Measurements from ENCODE around the gene CACNB1. TPM values are rescaled to one million over a fixed set of nuclear protein-coding genes. Genes with fewer than 3 reads are reported as not detected.

The CACNB1 gene
- total and polyA plus RNA-seq, 2 of the 13 experiments (the other 11 are each of a cell fraction or from before 2014, with no cell fraction given): 0.75 to 1.5 TPM

- 0 out of 2 replicates have a peak, but pooled peaks have one; percentile 3 for TF ChIP-seq ZNF646 (CRISPR knock-in tag; IDR thresholded peaks at IDR 0.05)
- no peak for TF ChIP-seq REXO4 (CRISPR knock-in tag; IDR thresholded peaks at IDR 0.05; ENCODE audit: borderline replicate concordance)
- no peak for TF ChIP-seq ZNF329 (CRISPR knock-in tag; IDR thresholded peaks at IDR 0.05; ENCODE audit: low read depth)
- TF ChIP-seq IRF9 (CRISPR knock-in tag; IDR thresholded peaks at IDR 0.05; ENCODE audit: borderline replicate concordance): no peak
- no peak for TF ChIP-seq SRSF1 (optimal IDR thresholded peaks at IDR 0.05; ENCODE audit: low read depth, low read length)
- TF ChIP-seq ZNF33B (CRISPR knock-in tag; IDR thresholded peaks at IDR 0.05): no peak
- TF ChIP-seq RNF2 (conservative IDR thresholded peaks at IDR 0.05; ENCODE audit: low read depth): no peak
- no peak for TF ChIP-seq ZBTB21 (CRISPR knock-in tag; IDR thresholded peaks at IDR 0.05)
- TF ChIP-seq REL (CRISPR knock-in tag; conservative IDR thresholded peaks at IDR 0.05): no peak
- TF ChIP-seq ZBTB38 (CRISPR knock-in tag; IDR thresholded peaks at IDR 0.05): no peak
- no peak for TF ChIP-seq SP4 (CRISPR knock-in tag; IDR thresholded peaks at IDR 0.05)
- TF ChIP-seq ZNF747 (CRISPR knock-in tag; IDR thresholded peaks at IDR 0.05; ENCODE audit: borderline replicate concordance): no peak
- peak; percentile 62 for TF ChIP-seq ARID3A (IDR thresholded peaks at IDR 0.05; ENCODE audit: low read depth, low read length)
- TF ChIP-seq NFYC (CRISPR knock-in tag; IDR thresholded peaks at IDR 0.05): no peak
- TF ChIP-seq PAXIP1 (CRISPR knock-in tag; conservative IDR thresholded peaks at IDR 0.05): no peak
- peak; percentile 89; the same call in 1 of the 2 replicates for TF ChIP-seq AHR (CRISPR knock-in tag; IDR thresholded peaks at IDR 0.05)
- no peak for TF ChIP-seq ZNF644 (CRISPR knock-in tag; IDR thresholded peaks at IDR 0.05; ENCODE audit: low read depth)
- peak; percentile 65; the same call in 1 of the 2 replicates for TF ChIP-seq TGIF2 (CRISPR knock-in tag; IDR thresholded peaks at IDR 0.05)
Measured at GRCh38 chr17:39153599-39154051, 43.8 kb downstream of the CACNB1 start (continued).
